NK-92 (cell line): Measurements from ENCODE around the gene GPRIN3.
"Not testable (repeated sequence)": the region's sequence is repeated elsewhere in the genome, so short reads cannot be mapped to it uniquely, and the experiment has no call there.

Experiments used
- DNase-seq: peaks from one replicate; lab custom pipeline; 2025; ENCODE audit not compliant: unreplicated experiment; lab: John Stamatoyannopoulos, UW

GPRIN3 gene

DNA sequence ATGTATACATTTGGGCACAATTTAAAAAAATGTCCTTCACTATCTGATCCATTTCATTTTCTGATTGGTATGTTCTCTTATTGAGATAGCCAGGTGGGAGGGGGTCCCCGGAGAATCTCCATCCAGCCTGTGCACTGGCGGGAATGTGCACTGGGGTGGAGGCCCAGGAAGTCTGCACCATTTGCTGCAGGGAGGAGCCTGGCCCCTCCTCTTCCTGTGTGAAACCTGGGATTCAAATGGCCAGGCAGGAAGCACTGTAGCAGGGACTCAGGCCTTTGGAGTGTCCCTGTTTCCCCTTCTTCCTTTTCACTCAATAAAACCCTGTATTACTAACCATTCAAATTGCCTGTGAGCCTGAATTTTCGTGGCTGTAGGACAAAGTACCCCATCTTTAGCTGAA lies 44.3 kb downstream of the GPRIN3 start:
- no peak for DNase-seq

DNA sequence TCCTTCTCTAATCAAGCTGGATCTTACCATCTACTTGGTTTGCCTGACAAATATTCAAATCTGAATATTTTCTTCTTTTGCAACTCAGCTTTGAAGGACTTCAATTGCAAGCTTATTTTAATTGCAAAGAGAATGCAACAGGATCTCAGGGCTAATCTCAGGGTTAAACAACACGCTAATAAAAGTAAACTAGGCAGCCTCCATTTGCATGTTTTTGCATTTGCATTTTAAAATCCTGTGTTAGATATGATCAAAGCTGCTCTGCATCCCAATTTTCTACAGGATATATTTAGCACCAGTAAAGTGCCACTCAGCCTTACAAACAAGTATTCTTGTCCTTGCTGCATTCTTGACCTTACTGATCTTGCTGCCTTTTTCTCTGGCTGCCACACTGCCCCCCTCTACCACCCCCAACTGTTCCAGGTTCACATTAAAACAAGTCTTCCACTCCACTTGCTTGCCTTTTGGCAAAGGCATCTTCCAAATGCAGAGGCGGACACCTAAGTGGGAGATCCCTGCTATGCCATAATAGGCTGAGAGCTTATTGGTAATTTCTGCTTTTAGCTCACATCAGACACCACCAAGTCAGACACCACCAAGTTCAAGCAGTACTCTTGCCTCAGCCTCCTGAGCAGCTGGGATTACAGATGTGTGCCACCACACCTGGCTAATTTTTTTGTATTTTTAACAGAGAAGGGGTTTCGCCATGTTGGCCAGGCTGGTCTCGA lies 48.1 kb downstream of the GPRIN3 start:
- no peak for DNase-seq

DNA sequence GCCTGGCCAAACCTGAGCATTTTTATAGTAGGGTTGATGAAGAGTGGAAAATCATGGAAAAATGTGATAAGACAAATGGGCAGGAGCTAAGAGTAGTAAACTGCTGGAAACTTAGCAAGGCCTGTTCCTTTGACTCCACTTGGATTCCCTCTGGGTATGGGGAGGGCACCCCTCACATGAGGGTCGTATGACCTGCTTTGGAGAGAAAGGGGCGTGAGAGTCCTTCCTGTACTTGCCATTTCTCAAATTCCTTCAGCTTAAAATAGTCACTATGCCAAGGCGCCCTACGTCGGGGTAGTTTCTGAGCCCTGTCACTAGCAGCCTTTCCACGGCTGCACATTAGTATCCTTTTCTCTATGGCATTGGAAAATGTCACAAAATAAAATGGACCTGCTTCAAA lies 49.1 kb downstream of the GPRIN3 start:
- no peak for DNase-seq

DNA sequence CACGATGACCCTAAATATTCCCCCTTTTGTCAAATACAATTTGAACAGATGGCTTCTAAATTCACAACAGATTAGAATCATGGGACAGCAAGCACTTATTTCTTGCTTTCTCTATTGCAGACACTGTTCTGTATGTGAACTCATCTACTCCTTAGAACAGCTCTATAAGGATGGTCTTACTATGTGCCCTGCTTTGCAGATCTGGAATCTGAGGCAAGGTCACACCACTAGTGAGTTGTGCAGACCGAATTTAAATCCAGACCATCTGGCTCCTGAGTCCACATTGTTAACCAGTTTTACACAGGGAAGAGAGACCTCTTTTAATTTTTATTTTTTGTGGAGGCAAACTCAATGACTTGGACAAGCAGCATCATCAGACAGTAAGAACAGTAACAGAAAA lies 50.2 kb downstream of the GPRIN3 start:
- DNase-seq = no peak

DNA sequence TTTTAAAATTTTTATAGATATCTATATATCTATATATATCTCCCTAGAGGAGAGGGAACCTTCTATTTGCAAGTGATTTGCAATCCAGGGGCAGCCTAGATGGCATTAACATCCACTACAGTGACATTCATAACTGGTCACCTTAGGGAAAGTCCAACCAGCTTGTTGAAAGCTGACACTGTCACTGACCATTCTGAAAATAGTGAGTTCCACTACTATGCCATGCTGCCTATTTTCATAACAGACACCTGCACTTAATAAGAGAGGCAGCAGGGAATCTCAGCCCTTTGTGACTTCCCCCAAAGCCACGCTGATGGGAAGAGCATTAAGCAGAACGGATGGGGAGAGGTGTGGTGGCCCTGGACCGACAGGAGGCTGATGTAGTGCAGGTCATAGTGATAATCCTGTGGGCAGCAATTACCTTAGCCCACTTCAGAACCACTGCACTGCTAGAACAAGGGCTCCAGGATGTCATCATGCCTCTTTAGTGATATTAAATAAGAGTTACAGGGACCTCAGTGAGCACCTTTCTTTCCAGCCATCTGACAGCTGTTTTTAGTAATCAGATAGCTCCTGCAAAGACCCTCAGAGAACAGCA lies 51.3 kb downstream of the GPRIN3 start:
- no peak for DNase-seq

DNA sequence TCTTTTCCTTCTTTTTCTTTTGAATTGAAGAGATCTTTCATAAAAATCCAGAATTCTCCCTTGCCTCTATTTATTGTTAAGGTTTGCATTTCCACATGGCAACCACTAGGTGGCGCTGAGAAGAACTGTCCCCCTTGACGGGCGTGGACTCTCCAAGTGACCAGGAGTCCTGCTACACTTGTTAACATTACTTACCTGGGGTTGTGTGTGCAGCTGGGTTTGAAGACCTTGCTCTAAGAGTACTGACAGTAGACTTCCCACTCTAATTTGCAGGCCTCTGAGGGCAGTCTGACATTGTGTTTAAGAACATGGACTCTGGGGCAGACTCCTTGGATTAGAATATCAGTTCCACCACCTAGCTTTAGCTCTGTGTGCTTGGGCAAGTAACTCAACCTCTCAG lies 52.8 kb downstream of the GPRIN3 start:
- DNase-seq = no peak

DNA sequence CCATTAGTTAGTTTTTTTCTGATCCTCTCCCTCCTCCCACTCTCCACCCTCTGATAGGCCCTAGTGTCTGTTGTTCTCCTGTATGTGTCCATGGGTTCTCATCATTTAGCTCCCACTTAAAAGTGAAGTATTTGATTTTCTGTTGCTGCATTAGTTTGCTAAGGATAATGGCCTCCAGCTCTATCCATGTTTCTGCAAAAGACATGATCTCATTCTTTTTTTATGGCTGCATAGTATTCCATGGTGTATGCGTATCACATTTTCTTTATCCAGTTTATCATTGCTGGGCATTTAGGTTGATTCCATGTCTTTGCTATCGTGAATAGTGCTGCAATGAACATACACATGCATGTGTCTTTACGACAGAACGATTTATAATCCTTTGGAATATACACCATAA lies 53.3 kb downstream of the GPRIN3 start:
- DNase-seq = not testable (repeated sequence)

DNA sequence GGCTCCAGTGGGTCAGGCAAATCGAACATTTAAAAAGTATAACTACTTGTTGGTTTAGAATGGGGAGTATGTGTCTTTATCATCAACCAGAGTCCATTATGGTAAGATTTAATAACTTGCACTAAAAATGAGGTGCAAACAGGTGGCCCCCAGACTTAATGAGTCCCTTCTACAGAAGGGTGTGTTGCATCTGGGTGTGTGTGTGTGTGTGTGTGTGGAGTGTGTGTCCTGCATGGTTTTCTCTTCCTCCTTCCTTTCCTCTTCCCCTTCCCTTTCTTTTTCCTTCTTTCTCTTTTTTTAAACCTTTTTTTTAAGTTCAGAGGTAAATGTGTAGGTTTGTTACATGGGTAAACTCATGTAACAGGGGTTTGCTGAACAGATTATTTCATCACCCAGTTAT lies 53.7 kb downstream of the GPRIN3 start:
- DNase-seq = no peak

DNA sequence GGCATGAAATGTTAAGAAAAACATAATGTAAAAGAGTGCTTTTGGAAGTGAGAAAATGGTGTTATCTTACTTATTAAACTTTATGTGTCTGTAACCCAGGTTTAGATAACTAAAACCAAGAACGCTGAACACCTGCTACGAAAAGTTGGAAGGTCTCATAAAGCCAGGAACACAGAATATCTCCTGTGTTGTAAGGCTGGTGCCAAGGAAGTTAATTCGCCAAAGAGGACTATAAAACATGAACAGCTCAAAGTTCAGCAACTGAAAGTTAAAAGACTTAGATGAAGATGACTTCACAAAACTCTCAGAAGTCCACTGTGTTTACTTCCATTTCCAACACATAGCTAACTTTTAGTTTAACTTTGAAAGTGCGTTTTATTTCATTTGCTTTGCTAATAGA lies 54.3 kb downstream of the GPRIN3 start:
- DNase-seq = no peak

DNA sequence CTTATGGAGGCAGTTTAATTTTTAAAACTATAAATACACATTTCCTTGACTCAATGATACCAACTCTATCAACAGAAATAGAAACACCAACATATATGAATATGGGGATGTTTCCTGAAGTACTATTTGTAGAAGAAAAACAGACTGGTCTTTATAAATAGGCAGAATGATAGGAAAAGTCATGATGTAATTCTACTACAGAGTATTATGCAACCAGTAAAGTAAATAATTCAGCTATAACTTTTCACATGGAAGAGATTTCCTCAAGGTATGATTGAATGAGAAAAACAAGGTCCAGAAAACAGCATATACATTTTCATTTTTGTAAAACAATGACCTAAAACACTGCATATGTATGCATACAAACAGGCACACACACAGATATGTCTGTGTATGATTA lies 56.2 kb downstream of the GPRIN3 start:
- no peak for DNase-seq

DNA sequence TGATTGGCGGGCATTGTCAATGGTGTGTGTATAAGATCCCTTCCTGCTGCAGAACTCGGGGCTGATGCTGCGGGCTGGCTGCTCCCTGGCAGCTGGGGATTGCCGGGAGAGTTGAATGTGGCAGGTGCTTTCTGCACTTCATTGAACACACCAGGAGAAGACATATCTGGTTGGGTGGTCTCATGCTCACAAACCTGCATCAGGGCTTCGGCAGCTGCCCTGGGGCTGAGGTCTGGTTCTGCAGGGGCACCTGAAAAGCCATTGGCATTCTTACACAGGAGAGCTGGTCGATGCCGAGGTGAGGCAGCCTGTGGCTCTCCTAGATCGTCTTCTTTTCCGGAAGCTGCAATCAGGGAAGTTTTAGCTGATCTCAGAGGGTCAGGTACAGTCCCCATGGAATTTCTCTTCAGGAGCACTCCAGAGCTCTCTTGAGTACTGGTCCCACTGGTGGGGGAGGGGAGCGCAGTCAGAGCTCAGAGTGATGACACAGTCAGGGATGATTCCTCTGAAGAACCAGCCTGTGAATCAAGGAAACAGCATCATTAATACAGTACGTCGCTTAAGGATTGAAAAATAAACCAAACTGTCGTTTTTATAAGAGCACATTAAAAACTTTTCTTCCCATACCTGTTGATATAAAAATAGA lies 57.8 kb downstream of the GPRIN3 start:
- DNase-seq = no peak

DNA sequence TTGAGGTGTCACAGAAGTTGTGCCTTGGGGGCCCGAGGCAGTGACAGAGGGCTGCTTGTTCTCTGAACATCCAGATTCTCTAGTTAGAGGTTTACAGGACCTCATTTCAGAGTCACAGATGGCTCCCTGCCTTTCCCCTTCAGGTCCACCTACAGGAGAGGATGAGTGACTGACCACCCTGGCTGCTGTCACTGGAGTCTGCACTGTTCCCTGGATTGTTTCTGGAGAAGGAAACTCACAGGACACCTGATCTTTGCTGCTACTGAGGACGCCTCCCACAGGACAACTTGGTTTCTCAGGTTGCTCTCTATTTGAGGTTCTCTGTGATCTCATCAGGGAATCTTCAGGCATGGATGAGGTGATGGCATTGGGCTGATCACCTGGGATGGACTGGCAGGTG lies 58.3 kb downstream of the GPRIN3 start:
- DNase-seq = no peak

DNA sequence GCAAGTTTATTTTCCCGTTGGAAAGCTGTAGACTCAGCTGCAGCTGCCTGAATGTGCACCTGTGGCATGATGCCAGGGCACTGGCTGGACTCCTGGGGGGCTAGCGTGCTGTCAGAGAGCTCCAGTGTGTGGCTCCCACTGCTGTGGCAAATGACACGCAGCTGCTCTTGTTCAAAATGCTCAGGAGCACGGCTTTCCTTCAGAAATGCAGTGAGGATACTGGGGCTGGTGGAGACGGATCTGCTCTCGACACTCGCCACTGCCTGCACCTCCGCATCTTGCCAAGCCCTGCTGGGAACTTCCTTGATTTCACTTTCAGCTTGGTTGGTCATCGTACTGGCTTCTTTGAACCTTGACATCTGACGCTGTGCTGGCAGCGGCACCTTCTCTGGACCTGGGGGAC lies 58.7 kb downstream of the GPRIN3 start:
- no peak for DNase-seq

DNA sequence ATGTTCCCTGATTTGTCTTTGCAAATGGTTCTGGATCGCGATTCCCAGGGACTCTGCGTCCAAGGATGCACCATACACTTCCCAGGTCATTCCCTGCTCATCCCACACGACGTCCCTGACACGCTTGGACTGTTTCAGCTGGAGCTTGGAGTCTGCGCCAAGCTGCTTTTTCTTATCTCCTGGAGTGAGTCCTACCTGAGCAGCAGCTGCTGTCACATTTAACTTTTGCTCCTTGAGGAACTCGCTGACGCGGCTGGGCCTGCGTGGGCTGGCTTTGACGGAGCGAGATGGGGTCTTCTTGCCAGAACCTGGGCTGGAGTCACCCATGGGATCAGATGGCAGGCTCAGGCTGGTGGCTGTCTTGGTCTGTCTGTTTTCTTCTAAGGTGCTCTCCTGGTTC lies 59.6 kb downstream of the GPRIN3 start:
- DNase-seq = no peak

DNA sequence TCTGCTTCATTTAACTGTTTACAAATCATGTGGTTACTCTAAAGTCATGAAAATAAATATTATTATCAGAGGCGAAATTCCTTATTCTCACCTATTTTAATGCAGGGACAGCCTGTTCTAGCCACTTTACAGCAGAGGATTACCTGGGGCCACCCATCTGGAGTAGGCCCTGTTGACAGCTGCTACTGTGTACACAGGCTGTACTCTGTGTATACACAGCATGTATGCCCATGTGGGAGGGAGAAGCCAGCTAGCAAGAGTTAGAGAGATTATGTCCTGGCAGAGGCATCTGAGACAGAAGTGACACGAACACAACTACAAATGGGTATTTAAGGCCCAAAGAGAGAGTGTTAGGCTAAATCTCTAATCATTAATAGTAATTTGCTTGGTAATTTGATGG lies 62.1 kb downstream of the GPRIN3 start:
- no peak for DNase-seq

DNA sequence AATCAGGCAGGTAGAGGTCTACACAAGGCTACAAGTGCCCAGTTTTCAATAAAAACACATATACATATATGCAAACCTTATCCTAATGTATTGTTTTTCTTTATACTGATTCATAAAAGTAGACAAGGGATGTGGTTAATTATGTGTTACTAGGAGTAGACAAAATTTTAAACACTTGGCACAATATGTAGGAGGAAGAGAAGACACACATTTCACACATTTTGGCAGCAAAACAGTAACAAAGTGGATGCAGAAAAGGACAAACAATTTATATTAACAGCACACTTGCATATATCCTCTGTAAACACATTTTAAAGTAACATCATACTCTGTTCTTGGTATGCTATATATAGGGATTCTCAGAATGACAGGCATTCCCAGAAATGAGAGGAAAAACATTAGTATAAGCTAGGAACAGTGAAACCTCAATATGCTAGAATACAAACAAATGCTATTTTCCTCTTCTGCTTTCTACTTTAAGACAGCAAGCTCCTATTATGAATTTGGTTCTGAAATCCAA lies 63.8 kb downstream of the GPRIN3 start:
- DNase-seq = no peak

DNA sequence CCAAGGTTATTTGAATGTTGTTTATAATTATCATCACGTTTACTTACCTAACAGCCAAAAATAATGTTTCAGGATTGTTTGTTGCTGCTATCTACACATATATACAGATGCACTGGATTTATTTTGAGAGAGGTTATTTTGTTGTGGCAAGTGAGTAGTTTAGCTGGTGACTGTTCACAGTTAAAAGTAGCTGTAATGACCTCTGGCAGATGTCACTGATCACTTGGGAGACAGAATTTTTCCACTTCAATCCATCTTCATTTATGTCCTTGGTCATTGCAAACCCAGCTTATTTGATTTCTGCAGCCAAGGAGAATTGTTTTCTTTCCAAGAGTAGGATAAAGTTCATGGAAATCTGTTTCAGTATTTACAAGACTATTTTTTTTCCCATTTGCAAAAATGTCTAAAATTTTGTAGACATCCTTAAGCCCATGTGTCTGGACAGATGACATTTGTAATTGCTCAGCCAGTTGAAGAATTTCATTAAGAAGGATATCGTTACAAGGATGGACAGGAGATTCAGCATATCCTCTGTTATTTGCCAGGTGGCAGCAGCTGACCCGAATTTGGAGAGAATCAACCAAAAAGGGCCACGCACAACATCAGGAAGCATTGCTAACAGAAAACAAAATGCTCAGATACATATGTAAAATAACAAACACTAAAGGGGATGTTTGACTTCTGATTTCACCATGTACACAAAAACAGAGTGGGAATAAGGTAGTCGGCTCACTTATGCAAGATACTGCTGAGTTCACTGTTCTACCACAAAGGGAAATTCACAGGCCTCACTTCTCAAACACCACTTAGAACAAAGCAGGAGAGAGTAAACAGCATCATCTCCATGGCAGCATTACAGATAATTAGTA lies 64.5 kb downstream of the GPRIN3 start:
- no peak for DNase-seq

DNA sequence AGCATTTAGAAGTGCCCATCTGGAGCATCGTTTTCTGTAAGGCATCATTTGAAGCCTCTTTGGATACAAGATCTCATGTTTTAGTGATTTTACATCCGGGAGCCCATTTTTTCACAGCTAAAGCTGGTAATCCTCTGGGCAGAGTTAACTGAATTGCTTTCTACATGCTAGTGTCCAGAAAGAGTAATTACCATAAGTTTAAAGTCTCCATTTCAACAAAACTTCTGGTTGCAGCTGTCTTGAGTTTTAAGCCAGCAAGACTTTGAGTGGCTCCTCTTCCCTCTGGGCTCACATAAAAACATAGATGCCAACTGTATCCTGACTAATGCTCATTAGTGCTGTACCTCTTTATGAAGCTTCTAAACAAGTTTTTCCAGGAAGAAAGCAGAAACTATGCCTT lies 65.4 kb downstream of the GPRIN3 start:
- DNase-seq = no peak

DNA sequence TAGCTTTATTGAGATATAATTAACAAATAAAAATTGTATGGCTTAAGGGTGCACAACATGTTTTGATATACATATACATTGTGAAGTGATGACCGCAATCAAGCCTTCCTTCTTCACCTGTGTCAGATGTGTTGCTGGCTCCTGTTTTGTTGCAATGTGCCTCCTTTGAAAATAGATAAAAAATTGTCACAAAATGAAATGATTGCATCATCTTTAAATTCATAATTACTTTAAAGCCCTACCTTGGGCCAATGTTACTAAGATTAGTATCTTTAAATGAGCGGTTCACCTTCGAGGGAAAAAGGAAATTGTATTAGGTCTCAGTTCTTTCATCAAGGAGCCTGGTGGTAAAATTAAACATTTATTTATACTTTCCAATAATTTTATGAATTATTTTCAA lies 77.3 kb downstream of the GPRIN3 start:
- DNase-seq = no peak

DNA sequence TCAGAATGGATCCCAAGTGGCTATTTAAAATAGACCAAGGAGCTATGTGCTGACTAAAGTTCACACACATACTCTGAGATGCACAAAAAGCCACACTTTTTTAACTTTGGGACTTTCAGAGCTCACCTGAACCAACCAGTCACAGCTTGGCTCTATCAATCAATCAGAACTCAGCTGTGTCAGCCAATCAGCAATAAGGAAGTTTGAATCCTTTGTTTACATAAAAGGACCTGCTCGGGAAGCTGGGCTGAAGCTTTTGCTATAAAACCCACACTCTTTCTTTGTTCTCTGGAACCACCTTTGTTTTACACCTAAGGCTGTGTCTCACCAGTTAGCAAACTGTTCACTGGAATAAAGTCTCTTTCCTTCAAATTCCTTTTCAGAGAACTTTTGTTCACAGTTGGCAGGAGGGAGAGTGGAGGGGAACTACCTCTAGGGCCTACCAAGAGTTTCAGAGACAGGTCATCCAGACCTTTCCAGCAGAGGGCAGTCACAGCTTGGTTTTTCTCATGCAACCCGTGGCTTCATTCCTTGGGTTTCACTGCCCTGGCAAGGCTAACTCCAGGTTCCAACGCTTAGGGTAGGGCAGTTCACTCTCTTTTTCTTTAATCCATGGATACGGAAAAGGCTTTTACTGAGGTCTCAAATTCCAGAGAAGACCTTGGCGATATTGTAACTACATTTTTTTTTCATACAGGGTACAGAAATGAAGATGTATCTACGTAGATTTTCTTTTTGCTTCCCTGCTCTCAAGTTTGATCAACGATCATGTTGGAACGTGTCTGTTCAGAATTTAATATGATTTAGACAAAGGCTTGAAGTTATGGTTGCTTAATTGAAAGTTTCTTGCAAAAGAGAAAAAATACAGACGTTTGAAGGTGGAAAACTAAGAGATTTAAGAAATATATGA lies 80.7 kb downstream of the GPRIN3 start:
- DNase-seq = no peak
